ENCODE results near the gene RHOD.
A peak's percentile ranks its signal among the peaks of the same experiment; 100 is the strongest.

RHOD gene

DNA sequence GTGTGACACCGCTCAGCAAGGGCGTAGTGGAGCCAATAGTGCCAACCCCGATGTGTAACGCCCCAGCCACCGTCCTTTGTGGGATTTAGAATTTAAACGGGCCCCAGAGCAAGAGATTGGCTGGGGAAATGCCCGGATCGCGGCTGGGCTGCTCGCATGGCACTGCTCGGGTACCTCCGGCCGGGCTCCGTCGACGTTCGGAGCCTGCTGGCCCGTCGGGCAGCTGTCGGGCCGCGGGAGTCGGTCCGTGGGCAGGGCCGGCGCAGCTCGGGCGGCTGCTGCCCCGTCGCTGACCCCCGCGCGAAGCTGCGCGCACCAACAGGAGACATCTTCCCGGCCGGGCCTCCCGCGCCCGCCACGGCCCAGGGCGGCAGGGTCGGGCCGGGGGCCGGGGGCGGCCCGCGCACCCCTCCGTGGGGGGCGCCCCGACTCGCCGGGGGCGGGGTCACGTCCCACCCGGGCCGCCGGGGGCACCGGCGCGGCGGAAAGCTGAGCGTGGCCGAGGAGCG, 61.1 kb downstream of the RHOD start:
- DNase-seq (ENCODE audit: low spot score), result no peak

- peak; percentile 38 for DNase-seq (ENCODE audit: low spot score)
Observed at GRCh38 chr11:67118181-67118766, 61.6 kb downstream of the RHOD start.

DNA sequence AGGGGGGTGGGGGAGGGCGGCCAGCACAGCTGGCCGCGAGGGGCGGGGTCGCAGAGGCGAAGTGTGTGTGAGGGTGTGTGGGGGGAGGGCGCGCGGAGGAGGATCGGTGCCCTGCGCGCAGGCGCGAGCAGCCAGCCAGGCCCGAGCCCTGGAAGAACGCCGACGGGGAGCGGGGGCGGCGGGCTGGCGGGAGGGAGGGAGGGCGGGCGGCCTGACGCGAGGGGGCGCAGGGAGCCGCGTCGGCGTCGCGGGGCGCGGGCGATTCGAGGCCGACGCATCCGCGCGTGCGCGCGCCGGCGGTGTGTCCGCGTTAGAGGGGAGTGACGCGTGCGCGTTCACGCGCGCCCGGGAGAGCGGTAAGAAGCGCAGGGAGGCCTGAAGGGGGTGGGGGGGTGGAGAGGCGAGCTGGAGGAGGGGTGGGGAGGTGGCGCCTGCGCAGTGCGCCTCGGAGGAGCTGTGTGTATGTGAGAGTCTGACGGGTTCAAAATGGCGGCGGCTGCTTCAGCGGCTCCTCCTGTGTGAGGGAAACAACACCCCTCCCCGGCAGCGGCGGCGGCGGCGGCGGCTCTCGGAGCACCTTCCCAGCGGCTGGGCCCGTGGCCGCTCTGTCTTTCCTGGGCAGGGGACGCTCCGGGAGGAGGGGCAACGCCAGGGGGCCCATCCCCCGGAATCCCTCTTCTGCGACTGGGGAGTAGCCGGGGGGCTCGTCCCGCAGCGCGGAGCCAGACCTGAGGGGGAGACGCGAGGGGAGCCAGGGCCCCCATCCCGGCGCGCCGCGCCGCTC, 62.3 kb downstream of the RHOD start, which contains the start of gene KDM2A:
TSS of gene KDM2A (plus strand) at position 463 of the 784 bp plus-strand sequence. CDS start 2,054 bp downstream, outside the sequence.
- peak; percentile 98 for DNase-seq (ENCODE audit: low spot score)

GRCh38 chr11:67119585-67120391, 63.1 kb downstream of the RHOD start:
- peak; percentile 67 for DNase-seq (ENCODE audit: low spot score)

DNA sequence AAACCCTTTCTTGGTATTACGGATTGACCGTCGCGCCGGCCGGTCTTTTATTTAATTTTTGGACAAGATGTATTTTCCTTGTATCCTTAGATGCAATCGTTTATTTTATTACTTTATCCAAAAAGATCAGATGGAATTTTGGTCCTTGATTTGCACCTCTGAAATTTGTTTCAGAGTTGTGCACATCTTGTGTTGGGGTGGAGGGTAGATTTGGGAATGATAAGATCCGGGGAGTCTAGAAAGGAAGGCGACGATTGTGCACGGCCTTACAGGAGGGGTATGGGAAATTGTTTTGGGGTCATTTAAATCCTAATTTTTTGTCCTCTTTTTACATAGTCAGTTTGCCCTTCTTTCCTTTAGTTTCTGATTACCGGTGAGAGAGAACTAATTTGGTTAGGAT, 63.8 kb downstream of the RHOD start:
- no peak for DNase-seq (ENCODE audit: low spot score)

- DNase-seq (ENCODE audit: low spot score), result peak; percentile 85
Observed at GRCh38 chr11:67120881-67121710, 64.4 kb downstream of the RHOD start.
